ENCODE data around the gene TAF5L. TPM values are rescaled to one million over a fixed set of nuclear protein-coding genes. Genes with fewer than 3 reads are reported as not detected.

The TAF5L gene
- total and polyA plus RNA-seq, 2 of the 13 experiments (the other 11 are each of a cell fraction or from before 2014, with no cell fraction given): 10.8 to 18.2 TPM

DNA sequence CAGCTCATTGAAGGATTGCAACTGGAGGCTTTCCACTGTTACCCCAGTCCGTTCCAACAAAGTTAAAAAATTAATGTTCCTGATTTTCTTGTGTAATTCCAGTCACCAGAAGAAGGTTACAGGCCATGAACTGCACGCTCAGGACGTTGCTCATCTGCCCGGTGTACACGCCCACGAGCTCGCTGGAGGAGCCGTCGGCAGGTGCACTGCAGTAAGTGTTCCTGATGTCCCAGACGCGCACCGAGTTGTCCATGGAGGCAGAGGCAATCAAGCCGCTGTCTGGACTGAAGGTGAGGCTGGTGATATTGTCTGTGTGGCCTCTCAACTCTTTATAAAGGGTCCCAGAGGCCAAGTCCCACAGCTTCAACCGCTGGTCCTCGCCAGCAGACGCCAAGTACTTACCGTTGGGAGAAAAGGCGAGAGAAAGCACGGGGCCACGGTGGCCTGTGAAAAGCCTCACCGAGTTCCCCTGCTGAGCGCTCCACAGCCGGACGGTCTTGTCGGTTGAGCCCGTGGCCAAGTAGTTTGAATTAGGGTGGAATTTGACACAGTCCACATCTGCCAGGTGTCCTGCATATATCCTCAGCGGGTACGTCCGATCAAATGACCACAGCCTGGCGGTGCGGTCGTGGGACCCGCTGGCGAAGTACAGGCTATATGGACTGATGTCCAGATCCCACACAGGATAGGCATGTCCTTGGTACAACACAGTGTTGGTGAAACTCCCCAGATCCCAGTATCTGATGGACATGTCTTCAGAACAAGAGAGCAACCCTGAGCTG lies 31.5 kb downstream of the TAF5L start:
- H2AFZ ChIP-seq (ENCODE audit: low read length): no peak overlapping the region
- H3K27me3 ChIP-seq (ENCODE audit: control insufficient read depth in 1 of 2, insufficient read depth in 2 of 2, low read length in 2 of 2): no peaks in the 10 kb centered on the region
- no peaks in the 10 kb centered on the region for H3K4me1 ChIP-seq (ENCODE audit: insufficient read depth, low read length)
- 94% methylated on average over 26 of the region's 34 CpGs for WGBS (ENCODE audit: low lambda C conversion rate)
- in situ Hi-C loops (cut with HindIII; ENCODE audit: extremely low pct_ligation_motif_present, low pct_unique_long_range_greater_than_20kb) (no loop called here), intact Hi-C loops (cut with micrococcal nuclease; ENCODE audit: unreplicated experiment) (no loop called here)
- H3K4me3 ChIP-seq (replicated peaks in 1 of 3; ENCODE audit: insufficient read depth in 1 of 3, low read depth in 2 of 3, low read length in 3 of 3): no peak overlapping the region
- peaks cover 3 to 20% of the 10 kb centered on the region in 2 experiments; a peak in 4 of 5 replicates for H3K36me3 ChIP-seq (replicated peaks in 1 of 2; ENCODE audit: control insufficient read depth in 1 of 2, insufficient read depth in 2 of 2, low read length in 2 of 2)
- CTCF ChIA-PET (ENCODE audit: low intra/inter-chr PET ratio, low total read pairs): no interaction called here
- FAIRE-seq (no peak), ATAC-seq (no peak), DNase-seq (ENCODE audit: low spot score) (no peak)
- H3K27ac ChIP-seq (ENCODE audit: extremely low read length, insufficient read depth, low read length): no peak overlapping the region
- BruUV-seq (replicated peaks): no TSS peak
- no peak overlapping the region for H3K9ac ChIP-seq (ENCODE audit: insufficient read depth, low read depth, low read length)
- H3K4me2 ChIP-seq (ENCODE audit: low read depth, low read length): no peak overlapping the region
- POLR2A ChIA-PET: no interaction called here
- no peaks in the 10 kb centered on the region for H4K20me1 ChIP-seq (ENCODE audit: insufficient read depth, low read length)
- no peaks in the 10 kb centered on the region for H3K9me3 ChIP-seq (ENCODE audit: low read length)
- H3K79me2 ChIP-seq (ENCODE audit: insufficient read depth, low read length): no peaks in the 10 kb centered on the region
- TF ChIP-seq ZNF550 (CRISPR knock-in tag; IDR thresholded peaks at IDR 0.05; ENCODE audit: borderline replicate concordance): no peak
- no peak for TF ChIP-seq SRSF9 (IDR thresholded peaks at IDR 0.05; ENCODE audit: borderline replicate concordance, insufficient read depth, low read depth, low read length, poor library complexity, severe bottlenecking)
- no peak for TF ChIP-seq POLR2AphosphoS2 (IDR thresholded peaks at IDR 0.05; ENCODE audit: low read depth, low read length)
- TF ChIP-seq, protein P1, sequence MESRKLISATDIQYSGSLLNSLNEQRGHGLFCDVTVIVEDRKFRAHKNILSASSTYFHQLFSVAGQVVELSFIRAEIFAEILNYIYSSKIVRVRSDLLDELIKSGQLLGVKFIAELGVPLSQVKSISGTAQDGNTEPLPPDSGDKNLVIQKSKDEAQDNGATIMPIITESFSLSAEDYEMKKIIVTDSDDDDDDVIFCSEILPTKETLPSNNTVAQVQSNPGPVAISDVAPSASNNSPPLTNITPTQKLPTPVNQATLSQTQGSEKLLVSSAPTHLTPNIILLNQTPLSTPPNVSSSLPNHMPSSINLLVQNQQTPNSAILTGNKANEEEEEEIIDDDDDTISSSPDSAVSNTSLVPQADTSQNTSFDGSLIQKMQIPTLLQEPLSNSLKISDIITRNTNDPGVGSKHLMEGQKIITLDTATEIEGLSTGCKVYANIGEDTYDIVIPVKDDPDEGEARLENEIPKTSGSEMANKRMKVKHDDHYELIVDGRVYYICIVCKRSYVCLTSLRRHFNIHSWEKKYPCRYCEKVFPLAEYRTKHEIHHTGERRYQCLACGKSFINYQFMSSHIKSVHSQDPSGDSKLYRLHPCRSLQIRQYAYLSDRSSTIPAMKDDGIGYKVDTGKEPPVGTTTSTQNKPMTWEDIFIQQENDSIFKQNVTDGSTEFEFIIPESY (CRISPR knock-in tag; IDR thresholded peaks at IDR 0.05): no peak
- TF ChIP-seq, protein P2, sequence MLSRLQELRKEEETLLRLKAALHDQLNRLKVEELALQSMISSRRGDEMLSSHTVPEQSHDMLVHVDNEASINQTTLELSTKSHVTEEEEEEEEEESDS (CRISPR knock-in tag; IDR thresholded peaks at IDR 0.05; ENCODE audit: borderline replicate concordance): no peak
- no peak for TF ChIP-seq MYC (CRISPR knock-in tag; IDR thresholded peaks at IDR 0.05; ENCODE audit: borderline replicate concordance)
- TF ChIP-seq ZNF816 (CRISPR knock-in tag; IDR thresholded peaks at IDR 0.05; ENCODE audit: borderline replicate concordance): no peak
- TF ChIP-seq, protein P3, sequence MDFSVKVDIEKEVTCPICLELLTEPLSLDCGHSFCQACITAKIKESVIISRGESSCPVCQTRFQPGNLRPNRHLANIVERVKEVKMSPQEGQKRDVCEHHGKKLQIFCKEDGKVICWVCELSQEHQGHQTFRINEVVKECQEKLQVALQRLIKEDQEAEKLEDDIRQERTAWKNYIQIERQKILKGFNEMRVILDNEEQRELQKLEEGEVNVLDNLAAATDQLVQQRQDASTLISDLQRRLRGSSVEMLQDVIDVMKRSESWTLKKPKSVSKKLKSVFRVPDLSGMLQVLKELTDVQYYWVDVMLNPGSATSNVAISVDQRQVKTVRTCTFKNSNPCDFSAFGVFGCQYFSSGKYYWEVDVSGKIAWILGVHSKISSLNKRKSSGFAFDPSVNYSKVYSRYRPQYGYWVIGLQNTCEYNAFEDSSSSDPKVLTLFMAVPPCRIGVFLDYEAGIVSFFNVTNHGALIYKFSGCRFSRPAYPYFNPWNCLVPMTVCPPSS (IDR thresholded peaks at IDR 0.05): no peak
- TF ChIP-seq, protein P4, sequence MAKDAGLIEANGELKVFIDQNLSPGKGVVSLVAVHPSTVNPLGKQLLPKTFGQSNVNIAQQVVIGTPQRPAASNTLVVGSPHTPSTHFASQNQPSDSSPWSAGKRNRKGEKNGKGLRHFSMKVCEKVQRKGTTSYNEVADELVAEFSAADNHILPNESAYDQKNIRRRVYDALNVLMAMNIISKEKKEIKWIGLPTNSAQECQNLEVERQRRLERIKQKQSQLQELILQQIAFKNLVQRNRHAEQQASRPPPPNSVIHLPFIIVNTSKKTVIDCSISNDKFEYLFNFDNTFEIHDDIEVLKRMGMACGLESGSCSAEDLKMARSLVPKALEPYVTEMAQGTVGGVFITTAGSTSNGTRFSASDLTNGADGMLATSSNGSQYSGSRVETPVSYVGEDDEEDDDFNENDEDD (CRISPR knock-in tag; IDR thresholded peaks at IDR 0.05; ENCODE audit: borderline replicate concordance): no peak
- TF ChIP-seq ZNF333 (CRISPR knock-in tag; IDR thresholded peaks at IDR 0.05; ENCODE audit: borderline replicate concordance): no peak
- no peak for TF ChIP-seq RFX3 (CRISPR knock-in tag; IDR thresholded peaks at IDR 0.05)
- no peak for TF ChIP-seq ZNF746 (CRISPR knock-in tag; IDR thresholded peaks at IDR 0.05)
- TF ChIP-seq TOE1 (CRISPR knock-in tag; IDR thresholded peaks at IDR 0.05): no peak
